IMR-90 (cell line): ENCODE data around the gene SMARCD1.

Source experiments
- CEBPB ChIP-seq: IDR thresholded peaks from 2 replicates; pipeline ENCODE4 v1.6.1; 2012; ENCODE audit warnings: low read depth, low read length, improper control_type of control experiment
- MAZ ChIP-seq: IDR thresholded peaks from 2 replicates; pipeline ENCODE4 v1.6.1; 2012; ENCODE audit warnings: low read depth, mild to moderate bottlenecking, low read length, improper control_type of control experiment, moderate library complexity, borderline replicate concordance
- MXI1 ChIP-seq: IDR thresholded peaks from 2 replicates; pipeline ENCODE4 v1.6.1; 2012; ENCODE audit warnings: low read depth, mild to moderate bottlenecking, low read length, moderate library complexity, borderline replicate concordance
- POLR2A ChIP-seq: IDR thresholded peaks from 2 replicates; pipeline ENCODE4 v1.6.1; 2012; ENCODE audit warnings: mild to moderate bottlenecking, low read depth, low read length
- RCOR1 ChIP-seq: IDR thresholded peaks from 2 replicates; pipeline ENCODE4 v1.6.1; 2012; ENCODE audit warnings: mild to moderate bottlenecking, low read length, improper control_type of control experiment; ENCODE audit not compliant: insufficient replicate concordance
- RFX5 ChIP-seq: IDR thresholded peaks from 2 replicates; pipeline ENCODE4 v1.8.0; 2012; ENCODE audit warnings: low read depth, mild to moderate bottlenecking, low read length, moderate library complexity
- TF ChIP-seq, protein P1 (sequence below): conservative IDR thresholded peaks from 2 replicates; pipeline ENCODE4 v1.5.1; 2012; ENCODE audit warnings: mild to moderate bottlenecking, low read depth, low read length, improper control_type of control experiment
- TF ChIP-seq, protein P2 (sequence below): fragments of 150-350 bp; IDR thresholded peaks from 2 replicates; pipeline ENCODE4 v1.6.1; 2016; ENCODE audit warnings: low read depth, mild to moderate bottlenecking, low read length, moderate library complexity, borderline replicate concordance

DNA sequence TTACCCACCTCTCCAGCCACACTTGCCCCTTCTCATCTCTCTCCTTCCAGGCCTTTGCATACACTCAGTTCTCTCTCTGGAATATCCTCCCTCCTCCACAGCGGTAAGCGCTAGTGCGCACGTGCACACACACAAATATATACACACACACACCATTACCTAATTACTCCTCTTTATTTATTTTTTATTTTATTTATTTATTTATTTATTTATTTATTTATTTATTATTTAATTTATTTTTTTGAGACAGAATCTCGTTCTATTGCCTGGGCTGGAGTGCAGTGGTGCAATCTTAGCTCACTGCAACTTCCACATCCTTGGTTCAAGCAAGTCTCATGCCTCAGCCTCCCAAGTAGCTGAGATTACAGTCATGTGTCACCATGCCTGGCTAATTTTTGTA is 16.1 kb upstream of the SMARCD1 start:
- no peak for TF ChIP-seq POLR2A
- TF ChIP-seq, protein P1, sequence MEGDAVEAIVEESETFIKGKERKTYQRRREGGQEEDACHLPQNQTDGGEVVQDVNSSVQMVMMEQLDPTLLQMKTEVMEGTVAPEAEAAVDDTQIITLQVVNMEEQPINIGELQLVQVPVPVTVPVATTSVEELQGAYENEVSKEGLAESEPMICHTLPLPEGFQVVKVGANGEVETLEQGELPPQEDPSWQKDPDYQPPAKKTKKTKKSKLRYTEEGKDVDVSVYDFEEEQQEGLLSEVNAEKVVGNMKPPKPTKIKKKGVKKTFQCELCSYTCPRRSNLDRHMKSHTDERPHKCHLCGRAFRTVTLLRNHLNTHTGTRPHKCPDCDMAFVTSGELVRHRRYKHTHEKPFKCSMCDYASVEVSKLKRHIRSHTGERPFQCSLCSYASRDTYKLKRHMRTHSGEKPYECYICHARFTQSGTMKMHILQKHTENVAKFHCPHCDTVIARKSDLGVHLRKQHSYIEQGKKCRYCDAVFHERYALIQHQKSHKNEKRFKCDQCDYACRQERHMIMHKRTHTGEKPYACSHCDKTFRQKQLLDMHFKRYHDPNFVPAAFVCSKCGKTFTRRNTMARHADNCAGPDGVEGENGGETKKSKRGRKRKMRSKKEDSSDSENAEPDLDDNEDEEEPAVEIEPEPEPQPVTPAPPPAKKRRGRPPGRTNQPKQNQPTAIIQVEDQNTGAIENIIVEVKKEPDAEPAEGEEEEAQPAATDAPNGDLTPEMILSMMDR = no peak
- no peak for TF ChIP-seq MAZ
- TF ChIP-seq MXI1 = no peak
- TF ChIP-seq CEBPB = no peak
- no peak for TF ChIP-seq RCOR1
- TF ChIP-seq, protein P2, sequence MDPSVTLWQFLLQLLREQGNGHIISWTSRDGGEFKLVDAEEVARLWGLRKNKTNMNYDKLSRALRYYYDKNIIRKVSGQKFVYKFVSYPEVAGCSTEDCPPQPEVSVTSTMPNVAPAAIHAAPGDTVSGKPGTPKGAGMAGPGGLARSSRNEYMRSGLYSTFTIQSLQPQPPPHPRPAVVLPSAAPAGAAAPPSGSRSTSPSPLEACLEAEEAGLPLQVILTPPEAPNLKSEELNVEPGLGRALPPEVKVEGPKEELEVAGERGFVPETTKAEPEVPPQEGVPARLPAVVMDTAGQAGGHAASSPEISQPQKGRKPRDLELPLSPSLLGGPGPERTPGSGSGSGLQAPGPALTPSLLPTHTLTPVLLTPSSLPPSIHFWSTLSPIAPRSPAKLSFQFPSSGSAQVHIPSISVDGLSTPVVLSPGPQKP = no peak
- no peak for TF ChIP-seq RFX5
